ENCODE results near the gene DPAGT1.

- no peak for TF ChIP-seq POLR2AphosphoS5 (IDR thresholded peaks at IDR 0.05; ENCODE audit: low read depth, low read length)
- TF ChIP-seq FOXP2 (optimal IDR thresholded peaks at IDR 0.05; ENCODE audit: borderline replicate concordance, extremely low read depth, extremely low read length, insufficient read depth) = no peak
- no peak for TF ChIP-seq TAF1 (IDR thresholded peaks at IDR 0.05; ENCODE audit: borderline replicate concordance, insufficient read depth, low read length)
Measured at GRCh38 chr11:119148720-119149017, 47.0 kb upstream of the DPAGT1 start.
